KOPT-K1 (cell line): ENCODE results near the gene RGS2.
A peak's percentile ranks its signal among the peaks of the same experiment; 100 is the strongest.

ENCODE experiments used
- H3K27ac ChIP-seq: fragments of 200-600 bp; sonication (generic); 2 replicates; pipeline ENCODE4 v1.5.1; 2016; ENCODE audit warnings: antibody characterized with exemption, mild to moderate bottlenecking, low read depth, low read length; ENCODE audit not compliant: poor library complexity, severe bottlenecking
- H3K36me3 ChIP-seq: fragments of 200-600 bp; sonication (generic); 2 replicates; pipeline ENCODE4 v1.5.1; 2017; ENCODE audit warnings: antibody characterized with exemption, mild to moderate bottlenecking, low read length, moderate library complexity; ENCODE audit not compliant: insufficient read depth
- H3K9me3 ChIP-seq: fragments of 200-600 bp; sonication (generic); 2 replicates; pipeline ENCODE4 v1.5.1; 2017; ENCODE audit warnings: antibody characterized with exemption, low read length, mild to moderate bottlenecking; ENCODE audit not compliant: insufficient read depth, poor library complexity, severe bottlenecking

Gene RGS2

DNA sequence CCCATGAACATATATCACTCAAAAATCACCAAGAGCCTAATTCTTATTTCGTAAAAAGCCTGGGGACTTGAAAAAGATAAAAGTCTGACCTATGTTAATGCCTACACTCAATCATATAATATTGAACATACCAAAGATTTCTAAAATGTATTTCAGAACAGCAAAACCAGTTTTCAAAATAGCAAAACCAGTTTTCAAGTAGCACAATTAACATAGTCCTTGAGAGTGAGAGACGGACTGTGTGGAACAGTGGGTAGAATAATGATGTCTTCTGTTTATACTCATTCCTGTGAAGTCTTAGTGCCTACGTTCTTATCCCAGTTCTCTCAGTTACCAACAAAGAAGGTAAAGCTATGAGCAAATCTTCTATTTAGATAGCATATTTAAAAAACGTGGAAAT lies 22.3 kb upstream of the RGS2 start:
- no peaks in the 10 kb centered on the region for H3K9me3 ChIP-seq

DNA sequence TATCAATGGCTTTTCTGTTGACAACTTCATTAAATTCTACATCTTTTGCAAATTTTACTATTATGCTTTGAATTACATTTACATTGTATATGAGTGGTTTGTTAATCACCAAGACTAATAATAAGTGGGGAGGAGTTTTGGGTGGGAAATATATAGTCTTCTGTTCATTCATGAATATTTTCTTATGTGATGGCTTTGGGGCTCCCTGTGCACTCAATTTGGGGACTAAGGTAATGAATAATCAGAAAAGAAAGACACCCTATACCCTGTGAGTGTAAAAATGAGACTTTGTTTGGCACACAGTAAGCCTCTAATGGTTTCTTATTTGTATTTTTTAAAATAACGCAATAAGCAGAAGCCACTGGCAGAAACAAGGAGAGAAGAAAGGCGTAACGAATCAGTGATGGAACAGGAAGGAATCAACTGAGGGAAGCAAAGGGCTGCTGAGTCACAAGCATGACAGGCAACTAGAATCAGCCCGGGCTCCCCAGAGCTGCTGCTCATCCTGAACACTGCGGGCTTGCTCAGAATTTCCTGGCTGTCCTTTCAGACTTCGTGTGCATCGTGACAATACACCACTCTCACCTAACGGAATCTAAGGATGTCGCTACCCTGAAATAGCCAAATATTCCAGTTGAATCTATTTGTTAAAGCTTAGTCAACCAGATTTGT lies 20.8 kb upstream of the RGS2 start:
- H3K27ac ChIP-seq: no peak overlapping the region
- H3K36me3 ChIP-seq: no peaks in the 10 kb centered on the region
- no peaks in the 10 kb centered on the region for H3K9me3 ChIP-seq

More for the DNA sequence above, 22.3 kb upstream of the RGS2 start:
- H3K36me3 ChIP-seq: no peaks in the 10 kb centered on the region
- H3K27ac ChIP-seq: no peak overlapping the region

DNA sequence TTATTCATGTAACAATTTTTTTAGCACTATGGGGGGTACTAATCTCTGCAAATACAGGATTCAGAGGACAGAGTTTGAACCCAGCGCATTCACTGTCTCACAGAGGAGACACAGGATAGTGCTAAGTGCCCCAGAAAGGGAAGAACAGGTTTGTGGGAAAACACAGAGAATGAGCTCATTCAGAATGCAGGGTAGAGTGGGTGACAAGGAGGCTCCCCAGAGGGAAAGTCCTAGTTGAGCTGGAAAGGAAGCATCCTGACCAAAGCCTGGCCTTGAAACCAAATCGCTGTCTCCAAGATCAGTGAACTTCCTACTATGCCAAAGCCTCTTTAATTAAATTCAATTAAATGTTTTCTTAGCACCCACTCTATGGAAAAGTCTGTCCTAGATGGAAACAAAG lies 19.0 kb upstream of the RGS2 start:
- no peaks in the 10 kb centered on the region for H3K9me3 ChIP-seq
- H3K36me3 ChIP-seq: no peaks in the 10 kb centered on the region
- H3K27ac ChIP-seq: no peak overlapping the region

DNA sequence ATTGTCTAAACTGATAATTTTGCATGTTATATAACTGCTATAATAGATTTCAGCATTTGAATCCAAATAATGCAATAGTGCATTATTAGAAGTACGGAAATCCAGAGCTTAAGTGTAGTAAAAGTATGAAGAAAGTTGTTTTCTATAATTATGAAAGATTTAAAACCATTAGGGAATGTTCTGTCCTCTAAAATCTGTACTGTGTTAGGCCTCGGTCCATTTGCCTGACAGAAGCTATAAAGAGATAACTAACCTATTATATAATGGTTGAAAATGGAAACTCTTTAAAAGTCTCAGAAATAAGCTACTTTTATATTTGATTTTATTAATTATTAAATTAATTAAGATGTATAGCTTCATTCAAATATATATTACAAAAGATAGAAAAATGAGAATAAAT lies 16.2 kb upstream of the RGS2 start:
- no peaks in the 10 kb centered on the region for H3K9me3 ChIP-seq
- no peak overlapping the region for H3K27ac ChIP-seq
- no peaks in the 10 kb centered on the region for H3K36me3 ChIP-seq

DNA sequence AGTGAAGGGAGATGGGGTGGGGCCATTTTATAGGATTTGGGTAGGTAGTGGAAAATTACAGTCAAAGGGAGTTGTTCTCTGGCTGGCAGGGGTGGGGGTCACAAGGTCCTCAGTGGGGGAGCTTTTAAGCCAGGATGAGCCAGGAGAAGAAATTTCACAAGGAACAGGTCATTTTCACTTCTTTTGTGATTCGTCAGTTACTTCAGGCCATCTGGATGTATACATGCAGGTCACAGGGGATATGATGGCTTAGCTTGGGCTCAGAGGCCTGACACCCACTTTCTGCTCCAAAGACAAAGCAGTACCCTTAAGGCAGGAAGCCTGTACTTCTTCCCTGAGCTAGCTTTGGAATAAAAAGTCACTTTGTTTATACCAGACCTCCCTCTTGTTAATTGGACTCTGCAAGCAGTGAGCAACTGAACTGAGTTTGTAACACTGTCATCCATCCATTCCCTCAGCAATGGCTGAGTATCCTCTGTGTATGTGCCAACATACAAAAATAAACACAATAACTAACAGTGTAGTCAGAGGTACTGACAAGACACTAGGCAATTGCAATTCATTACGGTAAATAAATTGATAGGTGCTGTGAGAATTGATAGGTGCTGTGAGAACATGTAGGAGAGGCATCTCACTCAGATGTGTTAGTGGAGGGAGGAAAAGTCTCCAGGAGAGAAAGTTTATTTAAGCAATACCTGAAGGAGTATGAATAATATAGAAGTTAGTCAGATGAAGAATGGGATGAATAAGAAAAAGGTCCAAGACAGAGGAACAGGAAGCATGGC lies 14.7 kb upstream of the RGS2 start:
- Histone ChIP-seq H3K36me3 (no peaks in the 10 kb centered on the region), H3K9me3 (no peaks in the 10 kb centered on the region), H3K27ac (no peak overlapping the region)

DNA sequence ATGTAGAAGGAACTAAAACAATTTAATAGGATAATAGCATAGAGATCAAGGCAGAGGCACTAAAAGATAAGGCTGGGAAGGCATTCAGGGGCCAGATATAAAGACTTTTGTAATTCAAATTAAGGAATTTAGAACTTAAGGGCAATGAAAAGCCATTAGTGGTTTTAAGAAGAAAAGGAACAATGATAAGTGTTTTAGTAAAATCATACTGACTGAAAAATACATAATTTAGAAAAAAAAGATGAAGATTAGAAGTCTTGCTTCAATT lies 14.1 kb upstream of the RGS2 start:
- Histone ChIP-seq H3K27ac (no peak overlapping the region), H3K9me3 (no peaks in the 10 kb centered on the region), H3K36me3 (no peaks in the 10 kb centered on the region)

DNA sequence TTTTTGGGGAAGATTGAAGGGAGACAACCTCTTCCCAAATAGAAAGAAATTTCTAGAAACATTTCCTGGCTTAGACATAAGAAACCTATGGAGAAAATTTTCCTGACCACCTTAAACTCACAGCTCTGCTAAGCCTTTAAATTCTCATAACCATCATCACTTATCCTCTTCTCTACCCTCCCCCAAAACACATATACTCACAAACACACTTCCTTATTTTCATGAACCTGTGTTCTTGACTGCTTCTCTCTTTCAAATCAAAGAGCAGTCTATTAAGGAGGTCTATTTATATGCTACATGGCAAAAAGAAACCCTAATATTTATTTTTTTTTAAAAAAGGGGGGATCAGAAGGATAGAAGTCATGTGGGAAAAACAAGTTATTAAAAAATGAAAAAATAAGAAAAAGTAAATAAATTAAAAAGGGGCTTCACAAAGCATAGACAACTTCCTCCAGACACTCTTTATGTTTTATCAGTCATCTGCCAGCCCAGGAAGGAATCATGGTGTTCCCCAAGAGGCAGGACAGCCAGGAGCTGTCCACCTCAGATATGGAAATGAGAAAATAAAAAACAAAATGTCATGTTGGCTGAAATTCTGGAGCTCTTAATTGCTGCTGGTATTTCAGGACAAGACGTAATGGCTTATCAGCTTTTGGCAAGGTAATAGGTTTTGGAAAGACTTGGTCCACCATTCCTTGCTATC lies 12.8 kb upstream of the RGS2 start:
- Histone ChIP-seq H3K36me3 (no peaks in the 10 kb centered on the region), H3K9me3 (no peaks in the 10 kb centered on the region), H3K27ac (no peak overlapping the region)

DNA sequence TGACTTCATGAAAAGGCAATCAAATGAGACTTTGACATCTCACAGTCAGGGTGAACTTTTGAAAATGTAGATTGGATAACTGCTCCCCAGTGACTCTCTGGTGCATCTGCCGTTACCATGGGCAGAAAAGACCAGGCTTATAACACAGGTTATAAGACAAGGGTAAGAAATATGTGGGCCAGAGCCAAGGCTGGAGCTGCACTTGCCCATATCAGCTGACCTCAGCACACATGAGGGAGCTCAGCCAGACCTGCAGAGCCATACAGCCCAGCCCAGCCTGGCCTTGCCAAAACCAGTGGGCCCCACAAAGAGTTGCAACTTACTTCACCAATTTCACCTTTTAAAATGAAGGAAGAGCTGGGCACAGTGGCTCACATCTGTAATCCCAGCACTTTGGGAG lies 11.7 kb upstream of the RGS2 start:
- Histone ChIP-seq H3K27ac (no peak overlapping the region), H3K9me3 (no peaks in the 10 kb centered on the region), H3K36me3 (no peaks in the 10 kb centered on the region)

DNA sequence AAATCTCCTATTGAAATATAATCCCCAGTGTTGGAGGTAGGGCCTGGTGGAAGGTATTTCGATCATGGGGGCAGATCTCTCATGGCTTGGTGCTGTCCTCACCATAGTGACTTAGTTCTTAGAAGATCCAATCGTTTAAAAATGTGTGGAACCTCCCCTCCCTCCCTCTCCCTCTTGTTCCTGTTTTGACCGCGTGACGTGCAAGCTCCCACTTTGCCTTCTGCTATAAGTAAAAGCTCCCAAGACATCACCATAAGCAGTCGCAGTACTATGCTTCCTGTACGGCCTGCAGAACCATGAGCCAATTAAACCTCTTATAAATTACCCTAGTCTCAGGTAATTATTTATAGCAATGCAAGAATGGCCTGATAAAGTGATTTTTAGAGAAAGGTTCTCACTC lies 10.9 kb upstream of the RGS2 start:
- no peaks in the 10 kb centered on the region for H3K36me3 ChIP-seq
- no peak overlapping the region for H3K27ac ChIP-seq

DNA sequence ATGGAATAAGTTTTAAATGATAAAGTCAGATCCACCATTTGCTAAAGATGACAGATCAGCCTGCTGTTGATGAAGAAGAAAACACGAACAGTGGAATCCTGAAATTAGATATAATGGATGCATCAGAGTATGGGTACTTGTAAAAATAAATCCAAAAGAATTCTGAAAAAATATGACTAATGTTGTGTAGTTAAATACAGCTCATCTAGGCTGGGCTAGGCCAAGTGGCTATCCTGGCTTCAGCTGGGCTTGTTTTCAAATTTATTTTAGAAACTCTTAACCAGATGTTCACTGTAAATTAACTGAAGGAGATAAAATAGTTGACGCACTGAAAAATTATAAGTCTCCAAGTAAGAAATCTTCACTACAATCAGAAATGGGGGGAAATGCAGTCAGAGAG lies 7.4 kb upstream of the RGS2 start:
- no peak overlapping the region for H3K27ac ChIP-seq
- no peaks in the 10 kb centered on the region for H3K9me3 ChIP-seq
- H3K36me3 ChIP-seq: no peaks in the 10 kb centered on the region

More for the DNA sequence above, 10.9 kb upstream of the RGS2 start:
- no peaks in the 10 kb centered on the region for H3K9me3 ChIP-seq

DNA sequence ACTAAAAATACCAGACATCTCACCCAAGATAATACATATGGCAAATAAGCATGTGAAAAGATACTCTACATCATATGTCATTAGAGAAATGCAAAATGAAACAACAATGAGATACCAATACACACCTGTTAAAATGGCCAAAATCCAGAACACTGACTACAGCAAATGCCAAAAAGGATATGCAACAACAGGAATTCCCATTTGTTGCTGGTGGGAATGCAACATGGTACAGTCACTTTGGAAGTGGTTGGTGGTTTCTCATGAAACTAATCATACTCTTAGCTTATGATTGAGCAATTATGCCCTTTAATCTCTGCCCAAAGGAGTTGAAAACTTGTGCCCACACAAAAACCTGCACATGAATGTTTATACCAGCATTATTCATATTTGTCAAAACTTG lies 6.4 kb upstream of the RGS2 start:
- Histone ChIP-seq H3K27ac (no peak overlapping the region), H3K36me3 (no peaks in the 10 kb centered on the region), H3K9me3 (no peaks in the 10 kb centered on the region)

DNA sequence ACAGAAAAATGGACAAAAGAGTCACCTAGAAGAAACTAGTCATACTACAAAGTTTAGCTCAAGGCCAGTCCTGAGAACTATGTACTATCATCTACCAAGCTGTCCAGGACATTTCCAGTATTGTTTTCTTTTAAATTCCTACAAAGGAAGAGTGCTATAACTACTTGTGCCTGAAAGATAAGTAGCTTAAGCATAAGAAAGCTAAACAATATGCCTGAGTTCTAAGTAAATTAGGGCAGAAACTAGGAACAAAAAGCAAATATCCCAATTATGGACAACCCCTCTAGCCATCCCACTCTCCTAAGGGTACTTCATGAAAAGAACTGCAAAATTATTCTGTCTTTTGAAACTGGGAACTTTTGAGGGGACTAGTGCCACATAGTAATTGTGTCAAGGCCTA lies 5.3 kb upstream of the RGS2 start:
- Histone ChIP-seq H3K36me3 (no peaks in the 10 kb centered on the region), H3K27ac (no peak overlapping the region), H3K9me3 (no peaks in the 10 kb centered on the region)

DNA sequence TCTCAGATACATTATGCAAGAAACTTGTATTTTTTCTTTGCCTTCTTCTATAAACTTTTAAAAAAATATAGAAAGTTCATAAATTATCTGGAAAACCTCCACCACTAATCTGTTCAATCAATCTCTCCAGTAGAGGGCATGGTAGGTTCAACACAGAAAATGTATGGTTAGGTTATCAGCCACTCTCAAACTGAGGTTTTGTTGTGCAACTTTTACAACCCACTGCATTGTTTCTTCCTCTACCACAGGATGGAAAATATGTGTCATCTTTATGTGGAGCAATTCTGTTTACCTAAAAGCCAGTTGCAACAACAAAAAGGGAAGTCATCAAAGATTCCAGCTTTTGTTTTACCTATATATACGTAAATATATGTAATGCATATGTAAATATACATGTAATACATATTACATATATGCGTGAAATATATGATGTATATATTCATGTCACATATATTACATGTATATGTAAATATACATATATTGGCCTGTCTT lies 3.0 kb upstream of the RGS2 start:
- Histone ChIP-seq H3K27ac (no peak overlapping the region), H3K9me3 (no peaks in the 10 kb centered on the region), H3K36me3 (no peaks in the 10 kb centered on the region)

DNA sequence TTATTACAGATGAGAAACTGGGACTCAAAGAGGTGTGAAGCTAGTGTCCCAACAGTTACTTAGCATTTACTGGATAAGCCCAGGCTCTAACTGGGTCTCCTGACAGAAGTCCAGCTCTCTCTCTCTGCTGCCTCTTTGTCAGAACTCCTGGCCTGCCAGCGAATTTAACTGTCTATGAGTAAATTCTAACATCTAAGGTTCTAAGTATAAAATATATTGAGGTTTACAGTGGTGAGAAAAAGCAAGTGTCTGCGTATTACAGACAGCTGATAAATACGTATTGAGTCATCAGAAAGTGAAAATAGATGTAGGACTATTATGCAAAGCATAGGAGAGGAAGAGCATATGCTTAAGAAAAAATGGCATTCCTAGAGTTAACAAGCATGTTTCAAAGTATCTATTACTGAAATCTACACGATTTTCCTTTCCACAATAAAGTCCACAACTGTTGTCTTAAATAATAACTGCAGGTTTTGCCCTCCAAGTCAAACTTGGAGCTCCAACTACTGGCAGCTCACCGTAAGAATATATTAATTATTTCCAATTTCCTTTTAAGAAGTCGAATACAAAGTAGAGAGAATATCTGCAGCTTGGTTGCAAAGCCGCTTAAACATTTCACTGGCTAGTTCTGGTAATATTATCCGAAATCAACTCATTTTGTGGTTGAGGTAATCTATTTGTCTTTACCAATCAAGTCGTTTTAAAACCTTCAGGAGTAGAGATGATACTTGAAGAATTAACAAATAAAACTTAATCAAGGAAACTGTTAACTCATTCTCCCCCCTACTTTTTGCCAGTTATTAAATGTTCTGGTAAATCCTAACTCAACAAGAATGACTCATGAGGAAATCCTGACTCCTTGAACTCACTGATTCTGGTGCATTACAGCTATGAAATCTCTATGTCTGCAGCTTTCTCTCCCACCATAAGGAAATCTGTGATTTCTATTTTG lies 1.4 kb upstream of the RGS2 start:
- Histone ChIP-seq H3K36me3 (no peaks in the 10 kb centered on the region), H3K9me3 (no peaks in the 10 kb centered on the region), H3K27ac (no peak overlapping the region)

DNA sequence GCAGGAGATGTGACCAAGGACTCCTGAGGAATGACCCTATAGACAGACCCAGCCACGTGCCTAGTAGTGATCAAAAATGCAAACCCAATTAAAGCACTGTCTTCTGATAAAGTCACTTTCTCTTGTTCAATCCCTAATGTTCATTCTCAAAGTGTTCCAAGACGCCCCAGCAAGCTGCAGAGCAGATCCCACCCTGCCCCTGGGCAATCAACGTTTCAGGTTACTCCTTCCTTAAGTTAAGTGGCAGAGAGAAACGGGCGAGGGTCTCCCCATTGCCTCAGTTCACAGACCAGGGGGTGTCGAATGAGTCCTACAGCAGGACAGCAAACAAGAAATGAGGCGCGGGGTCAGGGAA lies 699 bp upstream of the RGS2 start:
- Histone ChIP-seq H3K36me3 (no peaks in the 10 kb centered on the region), H3K9me3 (no peaks in the 10 kb centered on the region), H3K27ac (peak overlapping the region; percentile 40)
